Measurements from ENCODE around the gene PRR23E.

PRR23E gene

DNA sequence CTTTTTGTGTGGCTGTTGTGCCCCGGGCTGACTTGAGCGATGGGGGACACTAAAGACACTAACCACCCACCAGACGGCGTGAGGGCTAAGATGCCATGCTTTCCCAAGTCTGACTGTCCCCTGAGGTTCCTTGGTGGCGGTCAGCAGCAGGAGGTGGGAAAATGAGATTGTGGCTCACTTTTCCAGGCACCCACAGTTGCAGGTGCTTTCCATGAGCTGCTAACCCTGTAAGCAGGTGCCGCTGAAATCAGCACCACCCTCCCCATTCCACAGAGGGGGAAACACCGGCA, 17.7 kb downstream of the PRR23E start:
- no peak for DNase-seq

DNA sequence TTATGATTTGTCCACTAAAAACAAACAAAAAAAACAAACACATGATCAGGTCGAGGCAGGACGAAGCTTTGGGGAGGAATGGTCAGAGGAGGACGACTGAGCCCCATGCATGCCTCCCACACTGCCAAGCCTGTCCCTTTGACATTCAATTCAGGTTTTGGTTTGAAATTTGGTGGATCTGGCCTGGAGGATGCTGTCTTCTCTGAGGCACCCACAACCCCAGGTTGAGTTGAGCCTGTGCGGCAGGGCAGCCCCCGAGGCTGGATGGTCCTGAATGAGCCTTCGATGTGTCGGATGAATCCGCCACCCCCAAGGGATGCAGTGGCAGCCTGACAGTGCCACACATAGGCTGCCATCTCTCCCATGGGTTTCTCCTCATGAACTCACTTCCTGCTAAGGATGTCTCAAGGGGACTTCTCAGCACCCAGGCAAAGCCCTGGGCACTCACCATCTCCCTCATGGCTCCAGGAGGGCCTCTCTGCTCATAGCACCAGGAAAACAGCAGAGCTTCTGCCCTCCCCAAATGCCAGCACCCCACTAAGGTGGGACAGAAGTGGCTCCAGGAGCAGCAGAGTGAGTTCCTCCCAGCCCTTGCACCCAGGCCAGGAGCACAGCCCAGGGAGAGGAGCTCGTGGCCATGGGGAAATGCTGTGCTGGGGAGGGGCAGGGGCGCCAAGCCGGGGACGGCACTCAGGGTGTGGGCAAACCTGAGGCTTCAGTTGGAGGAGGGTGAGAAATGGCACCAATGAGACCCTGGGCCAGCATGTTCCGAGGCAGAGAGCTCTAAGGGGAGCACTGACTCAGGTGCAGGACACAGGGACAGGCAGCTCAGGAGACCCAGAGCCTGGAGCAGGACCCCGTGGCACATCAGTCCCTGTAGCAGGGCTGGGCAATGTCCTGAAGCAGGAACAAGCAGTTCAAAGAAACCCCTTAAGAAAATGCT, 18.5 kb downstream of the PRR23E start:
- DNase-seq: no peak

DNA sequence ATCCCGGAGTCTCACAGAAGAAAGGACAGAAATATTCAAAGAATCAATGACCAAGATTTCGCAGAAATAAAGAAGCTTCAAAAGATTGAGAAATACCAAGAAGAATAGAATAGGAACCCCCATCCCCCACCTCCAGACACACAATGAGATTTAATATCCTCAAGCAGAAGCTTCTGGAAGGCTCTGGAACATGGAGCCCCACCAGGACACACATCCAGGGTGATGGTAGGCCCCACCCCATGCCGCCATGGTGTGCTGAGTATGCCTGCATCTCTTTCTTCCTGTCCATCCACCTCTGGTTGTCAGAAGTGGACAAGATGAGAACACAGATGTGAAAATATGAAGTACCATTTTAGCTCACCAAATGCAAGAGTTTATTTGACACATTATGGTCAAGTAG, 19.3 kb downstream of the PRR23E start:
- no peak for DNase-seq

- DNase-seq: no peak
Observed at GRCh38 chr3:127212711-127213110, 19.8 kb downstream of the PRR23E start.

GRCh38 chr3:127213381-127213918, 20.5 kb downstream of the PRR23E start:
- DNase-seq: no peak

GRCh38 chr3:127214975-127215374, 22.0 kb downstream of the PRR23E start:
- no peak for DNase-seq

- no peak for DNase-seq
Observed at GRCh38 chr3:127215714-127216414, 22.9 kb downstream of the PRR23E start.

- DNase-seq: no peak
Observed at GRCh38 chr3:127216415-127217261, 23.7 kb downstream of the PRR23E start.

DNA sequence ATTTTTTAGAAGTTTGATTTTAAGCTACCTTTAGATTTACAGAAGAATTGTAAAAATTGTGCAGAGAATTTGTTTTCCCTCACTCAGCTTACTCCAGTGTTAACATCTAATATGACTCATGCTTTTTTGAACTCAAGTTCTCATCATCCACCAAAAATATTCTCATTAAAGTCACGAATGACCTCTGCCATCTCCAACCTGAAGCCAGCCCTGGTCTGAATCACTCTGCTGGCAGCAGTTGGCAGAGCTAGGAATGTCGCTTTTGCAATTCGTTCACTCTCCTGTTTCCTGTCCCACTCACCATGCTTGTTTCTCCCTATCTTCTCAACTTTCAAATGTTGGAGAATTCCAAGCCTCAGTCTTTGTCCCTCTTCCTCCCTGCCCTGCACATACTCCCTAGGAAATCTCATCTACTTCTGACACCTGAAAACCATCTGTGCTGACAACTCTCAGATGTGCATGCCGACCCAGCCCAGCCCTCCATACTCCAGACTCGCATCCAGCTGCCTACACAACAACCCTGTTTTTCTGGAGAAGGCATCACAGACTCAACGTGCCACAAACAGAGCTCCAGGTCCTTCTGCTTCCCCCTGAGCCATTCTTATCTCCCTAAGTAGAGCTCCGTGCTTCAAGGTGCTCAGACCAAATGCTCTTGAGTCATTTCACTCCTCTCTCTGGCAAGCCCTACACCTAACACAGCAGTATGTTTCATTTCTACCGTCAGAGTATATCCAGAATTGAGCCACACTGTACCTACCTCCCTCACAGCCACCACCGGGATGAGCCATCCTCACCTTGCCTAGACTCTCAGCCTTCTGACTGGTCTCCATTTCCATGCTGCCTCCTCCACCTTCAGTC, 24.9 kb downstream of the PRR23E start:
- DNase-seq: no peak

DNA sequence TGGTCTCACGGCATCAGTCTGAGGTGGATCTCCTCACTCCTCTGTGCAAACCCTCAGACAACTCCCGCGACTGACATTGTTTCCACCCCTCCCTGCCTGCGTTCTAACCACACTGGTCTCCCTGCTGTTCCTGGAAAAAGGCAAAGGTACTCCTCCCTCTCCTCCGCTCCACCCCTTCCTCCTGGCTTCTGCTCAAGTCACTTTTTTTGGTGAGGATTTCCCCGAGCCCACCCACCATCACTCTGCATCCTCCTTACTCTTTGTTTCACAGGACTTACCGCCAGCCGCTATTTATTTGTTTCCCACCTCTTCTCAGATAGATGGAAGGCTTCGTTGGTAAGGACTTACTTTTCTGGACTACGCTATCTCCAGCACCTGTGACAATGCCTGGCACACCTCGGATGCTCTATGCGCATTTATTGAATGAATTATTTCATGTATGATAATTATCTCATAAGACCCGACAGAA, 25.6 kb downstream of the PRR23E start:
- no peak for DNase-seq

DNA sequence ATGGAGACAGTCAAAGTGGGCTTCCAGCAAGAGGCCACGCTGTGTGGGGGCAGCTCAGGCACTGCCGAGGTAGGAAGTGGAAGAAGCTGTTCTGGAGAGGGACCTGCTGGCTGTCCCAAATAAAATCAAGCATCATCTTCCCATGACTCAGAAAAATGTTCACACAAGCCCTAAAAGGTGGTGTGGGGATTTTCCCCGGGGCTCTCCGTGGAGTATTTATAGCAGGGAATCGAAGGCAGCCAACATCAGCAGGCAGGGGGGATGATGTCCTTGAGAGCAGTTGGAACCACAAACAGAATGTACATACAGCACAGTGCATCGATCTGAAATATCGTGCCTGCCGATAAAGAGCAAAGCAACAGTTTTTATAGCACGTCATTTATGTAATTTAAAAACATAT, 27.6 kb downstream of the PRR23E start:
- no peak for DNase-seq

GRCh38 chr3:127221037-127221436, 28.1 kb downstream of the PRR23E start:
- no peak for DNase-seq

DNA sequence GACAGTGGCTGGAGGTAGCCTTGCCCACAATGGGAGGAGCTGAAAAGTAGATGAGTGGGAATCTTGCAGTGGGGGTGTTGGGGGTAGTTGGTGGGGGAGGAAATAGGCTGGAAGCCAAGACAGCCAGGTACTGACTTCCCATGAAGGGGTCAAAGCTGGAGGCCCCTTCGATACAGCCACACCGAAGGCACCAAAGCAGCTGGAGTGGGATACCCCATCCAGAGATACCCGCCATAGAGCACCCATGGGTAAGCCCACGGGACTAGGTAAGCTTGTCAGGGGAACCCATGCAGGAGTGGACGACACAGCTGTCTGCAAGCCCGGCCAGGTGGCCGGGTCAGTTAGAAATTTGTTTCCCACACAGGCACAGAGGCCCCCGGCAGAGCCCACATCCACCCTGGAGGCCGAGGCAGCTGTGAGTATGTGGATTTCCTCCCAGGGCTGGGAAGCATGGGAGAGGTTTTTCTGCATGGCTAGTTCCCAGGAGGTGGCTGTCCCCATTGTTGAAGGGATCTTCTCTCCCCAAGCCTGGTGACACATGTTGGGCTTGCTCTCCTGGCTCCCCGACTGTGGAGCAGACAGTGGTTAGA, 28.6 kb downstream of the PRR23E start:
- no peak for DNase-seq

DNA sequence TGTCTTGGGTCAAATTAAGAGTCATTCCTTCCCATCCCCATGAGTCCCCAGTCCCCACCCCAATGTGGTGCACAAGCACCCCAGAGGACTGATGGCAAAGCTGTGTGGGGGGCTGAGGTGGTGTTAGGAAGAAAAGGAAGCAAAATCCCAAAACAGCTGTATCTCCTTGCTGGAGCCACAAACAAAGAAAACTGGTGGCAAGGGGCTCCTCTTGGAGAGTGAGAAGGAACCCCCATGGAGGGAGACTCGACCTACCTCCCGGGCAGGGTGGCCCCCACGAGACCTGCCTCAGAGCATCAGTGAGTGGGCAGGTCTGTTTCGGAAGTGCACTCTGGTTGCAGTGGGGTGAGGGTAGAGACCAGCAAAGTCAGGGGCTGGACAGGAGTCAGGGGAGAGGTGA, 29.2 kb downstream of the PRR23E start:
- no peak for DNase-seq

DNA sequence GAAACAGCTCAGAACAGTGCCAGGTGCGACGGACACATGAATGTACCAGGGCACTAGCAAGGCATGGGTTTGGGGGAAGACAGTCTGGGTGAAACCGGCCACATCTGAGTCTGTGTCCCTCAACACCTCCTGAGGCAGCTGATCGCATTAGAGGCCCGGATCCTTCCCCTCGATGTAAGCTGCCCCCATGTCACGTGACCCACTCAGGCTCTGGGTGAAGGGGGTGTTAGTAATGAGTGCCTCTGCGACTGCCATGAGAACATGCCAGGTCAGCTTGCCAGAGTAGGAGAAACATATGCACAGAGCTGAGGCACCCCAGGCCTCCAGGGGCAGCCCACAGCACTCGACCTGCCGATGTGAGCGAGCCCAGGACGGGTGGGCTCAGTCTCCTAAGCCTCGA, 29.7 kb downstream of the PRR23E start:
- no peak for DNase-seq

GRCh38 chr3:127224118-127224517, 31.2 kb downstream of the PRR23E start:
- no peak for DNase-seq

- no peak for DNase-seq
Observed at GRCh38 chr3:127226457-127226856, 33.5 kb downstream of the PRR23E start.

GRCh38 chr3:127226946-127227842, 34.3 kb downstream of the PRR23E start:
- DNase-seq: no peak

DNA sequence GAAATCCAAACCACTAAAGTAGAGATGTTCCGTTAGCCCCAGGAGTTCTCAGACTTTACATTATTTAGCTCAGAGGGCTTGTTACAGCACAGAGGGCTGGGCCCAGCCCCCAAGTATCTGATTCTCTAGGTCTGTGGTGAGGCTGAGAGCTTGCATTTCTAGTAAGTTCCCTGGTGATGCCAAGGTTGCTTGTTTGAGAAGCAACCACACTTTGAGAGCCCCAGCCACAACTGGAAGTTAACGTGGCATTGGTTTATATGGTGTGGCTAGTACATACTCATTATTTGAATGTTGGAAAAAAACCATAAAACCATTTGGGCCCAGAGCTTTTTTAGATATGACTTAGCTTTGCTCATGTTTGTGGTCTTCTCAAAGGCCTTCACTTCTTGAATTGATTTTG, 35.9 kb downstream of the PRR23E start:
- DNase-seq: no peak

- DNase-seq: no peak
Observed at GRCh38 chr3:127233371-127233770, 40.4 kb downstream of the PRR23E start.

DNA sequence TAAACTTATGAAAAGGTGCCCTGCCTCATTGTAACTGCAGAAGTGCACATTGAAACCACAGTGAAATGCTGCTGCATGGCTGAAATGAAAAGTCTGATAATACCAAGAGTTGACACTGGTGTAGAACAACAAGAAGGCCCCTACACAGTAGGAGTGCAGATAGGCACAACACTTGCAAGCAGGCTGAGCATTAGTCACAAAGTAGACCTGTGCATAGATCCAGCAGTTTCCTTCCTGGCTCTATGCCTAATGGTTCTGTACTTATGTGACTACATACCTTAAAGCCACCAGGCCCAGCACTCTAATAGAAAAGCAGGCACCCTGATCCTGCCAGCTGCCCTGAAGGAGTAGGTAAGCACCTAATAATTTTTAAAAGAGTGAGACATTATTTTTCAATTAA, 41.8 kb downstream of the PRR23E start:
- no peak for DNase-seq
